SH-SY5Y (cell line): ENCODE data around the gene ZNF644.

Experiments
- GATA2 ChIP-seq: IDR thresholded peaks from 2 replicates; pipeline ENCODE4 v1.6.1; 2011; ENCODE audit warnings: mild to moderate bottlenecking, low read depth, low read length
- GATA3 ChIP-seq: IDR thresholded peaks from 2 replicates; pipeline ENCODE4 v1.6.1; 2011; ENCODE audit warnings: low read depth, mild to moderate bottlenecking, low read length, moderate library complexity

Gene ZNF644

DNA sequence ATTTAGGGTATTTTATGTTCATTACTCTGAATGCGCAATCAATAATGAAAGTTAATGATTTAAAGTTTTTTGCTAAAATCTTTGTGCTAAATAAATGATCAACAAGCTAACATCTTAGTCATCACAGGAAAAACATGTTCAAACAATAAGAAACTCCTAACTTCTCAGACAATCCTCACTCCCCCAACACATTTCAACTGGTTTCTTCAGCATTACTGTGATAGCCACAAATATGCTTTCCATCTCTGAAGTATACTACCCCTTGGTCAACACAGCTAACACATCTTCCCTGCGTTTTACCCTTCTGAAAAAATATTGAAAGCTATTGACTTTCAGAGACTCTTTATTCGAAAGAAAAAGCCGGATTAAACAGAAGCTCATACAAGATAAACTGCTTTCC, 85.8 kb downstream of the ZNF644 start:
- no peak for TF ChIP-seq GATA3
- no peak for TF ChIP-seq GATA2

GRCh38 chr1:90926971-90927370, 94.9 kb downstream of the ZNF644 start:
- TF ChIP-seq GATA3 (no peak), GATA2 (no peak)

GRCh38 chr1:90925928-90926869, 95.6 kb downstream of the ZNF644 start:
- no peak for TF ChIP-seq GATA2
- no peak for TF ChIP-seq GATA3

DNA sequence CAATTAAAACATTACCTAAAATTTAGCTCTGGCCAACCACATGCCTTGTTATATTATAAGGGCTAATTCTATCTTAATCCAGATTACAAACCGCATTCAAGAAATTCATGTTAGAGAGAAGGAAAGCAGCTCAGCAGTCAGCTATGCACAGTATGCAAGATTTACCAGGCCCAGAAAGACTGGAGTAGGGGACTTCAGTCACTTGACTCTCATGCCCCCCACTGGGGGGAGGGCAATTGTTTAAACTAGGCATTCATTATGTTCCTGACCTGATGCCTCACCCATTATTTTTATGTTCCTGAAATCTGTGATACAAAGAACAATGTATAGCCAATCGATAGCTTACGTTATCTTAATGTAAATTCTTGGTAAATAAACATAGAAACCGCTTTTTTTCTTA, 96.9 kb downstream of the ZNF644 start:
- no peak for TF ChIP-seq GATA2
- TF ChIP-seq GATA3: no peak

GRCh38 chr1:90922996-90923395, 98.8 kb downstream of the ZNF644 start:
- TF ChIP-seq GATA3: no peak
- no peak for TF ChIP-seq GATA2

DNA sequence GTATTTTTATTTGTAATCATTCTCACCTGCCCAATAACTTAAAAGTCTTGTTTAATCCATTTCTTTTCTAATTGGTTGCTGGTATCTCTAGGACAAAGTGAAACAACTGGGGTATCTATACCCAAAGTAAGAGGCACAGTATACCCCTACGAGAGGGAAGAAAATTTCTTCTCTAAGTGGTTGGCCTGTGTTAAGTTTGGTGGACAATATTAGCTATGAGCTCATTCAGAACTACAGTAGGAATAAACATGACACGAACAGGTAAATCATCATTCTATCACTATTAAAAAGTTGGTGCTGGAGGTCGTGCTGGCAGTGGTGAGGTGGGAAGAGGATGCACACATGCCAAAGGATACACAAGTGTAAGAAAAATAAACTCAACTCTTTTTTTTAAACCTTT, 99.6 kb downstream of the ZNF644 start:
- TF ChIP-seq GATA2: no peak
- TF ChIP-seq GATA3: no peak

DNA sequence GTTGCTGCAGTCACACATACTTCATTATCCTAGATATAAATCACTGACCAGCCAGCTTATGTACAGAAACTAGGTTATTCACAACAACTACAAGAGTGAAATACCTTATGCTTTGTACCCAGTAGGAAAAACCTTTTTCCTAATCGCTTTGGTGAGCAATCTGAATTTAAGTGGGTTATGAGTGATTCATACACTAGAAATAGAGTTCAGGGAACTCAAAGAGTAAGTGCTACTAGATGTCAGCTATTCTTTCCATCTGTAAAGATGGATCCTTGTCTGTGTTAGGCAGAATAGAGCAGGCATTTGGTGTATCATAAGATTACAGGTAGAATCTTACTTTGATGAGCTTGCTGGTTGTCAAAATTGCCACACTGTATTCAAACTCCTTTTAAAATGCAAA, 101.9 kb downstream of the ZNF644 start:
- TF ChIP-seq GATA3: no peak
- no peak for TF ChIP-seq GATA2

GRCh38 chr1:90919190-90919719, 102.6 kb downstream of the ZNF644 start:
- TF ChIP-seq GATA3 (no peak), GATA2 (no peak)

DNA sequence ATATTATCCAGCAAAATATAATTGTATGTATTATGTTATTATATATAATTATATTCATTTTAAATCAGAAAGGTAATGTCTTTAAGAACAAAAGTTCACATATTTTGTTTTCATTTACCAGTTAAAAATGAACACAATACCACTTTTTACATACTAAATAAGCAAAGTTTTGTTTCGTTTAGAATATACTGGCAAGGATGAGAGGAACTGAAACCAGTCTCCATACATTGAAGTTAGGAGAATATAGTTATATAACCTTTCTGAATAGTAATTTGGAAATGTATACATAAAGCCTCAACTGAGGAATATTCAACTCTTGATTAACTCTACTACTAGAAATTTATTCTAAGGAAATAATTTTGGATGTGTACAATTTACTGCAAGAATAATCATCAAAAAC, 110.5 kb downstream of the ZNF644 start:
- TF ChIP-seq GATA3 (no peak), GATA2 (no peak)

GRCh38 chr1:90902672-90903071, 119.2 kb downstream of the ZNF644 start:
- no peak for TF ChIP-seq GATA2
- TF ChIP-seq GATA3: no peak

GRCh38 chr1:90899263-90899662, 122.6 kb downstream of the ZNF644 start:
- TF ChIP-seq GATA2 (no peak), GATA3 (no peak)

DNA sequence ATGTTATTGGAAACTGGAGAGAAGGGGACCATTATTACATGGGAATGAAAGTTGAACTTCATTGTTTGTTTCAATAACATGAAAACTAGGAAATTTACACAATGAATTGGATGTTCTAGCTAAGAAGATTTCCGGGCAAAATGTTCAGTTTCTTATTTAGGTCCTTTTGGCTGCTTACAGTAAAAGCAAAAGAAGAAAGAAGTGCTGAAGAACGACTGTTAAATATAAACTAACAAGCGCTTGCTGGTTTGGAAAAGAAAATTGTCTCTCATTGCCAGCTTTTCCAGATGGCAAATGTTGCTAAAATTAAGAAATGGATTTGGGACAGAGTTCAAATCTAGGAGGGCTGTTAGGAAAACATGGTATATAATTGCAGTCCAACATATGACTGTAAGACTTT, 139.6 kb downstream of the ZNF644 start:
- TF ChIP-seq GATA2 (no peak), GATA3 (no peak)

DNA sequence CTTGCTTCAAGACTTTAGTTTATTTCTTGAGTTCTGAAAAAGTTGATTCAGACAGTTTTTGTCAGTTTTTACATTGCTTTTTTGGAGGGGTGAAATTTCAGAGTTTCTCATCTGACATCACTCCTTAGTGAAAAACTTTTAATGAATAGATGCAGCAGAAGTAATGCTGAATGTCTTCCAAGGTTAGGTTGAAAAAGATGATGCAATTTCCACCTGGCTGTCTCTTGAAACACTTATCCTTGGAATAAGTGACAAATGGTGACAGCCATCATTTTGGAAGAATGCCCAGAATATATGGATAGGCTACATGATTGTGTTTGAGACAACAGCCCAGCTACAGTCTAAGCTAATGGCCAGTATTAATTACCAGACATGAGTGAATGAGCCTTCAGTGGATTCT, 140.8 kb downstream of the ZNF644 start:
- TF ChIP-seq GATA2 (no peak), GATA3 (no peak)

GRCh38 chr1:90879281-90879680, 142.6 kb downstream of the ZNF644 start:
- TF ChIP-seq GATA2 (no peak), GATA3 (no peak)

DNA sequence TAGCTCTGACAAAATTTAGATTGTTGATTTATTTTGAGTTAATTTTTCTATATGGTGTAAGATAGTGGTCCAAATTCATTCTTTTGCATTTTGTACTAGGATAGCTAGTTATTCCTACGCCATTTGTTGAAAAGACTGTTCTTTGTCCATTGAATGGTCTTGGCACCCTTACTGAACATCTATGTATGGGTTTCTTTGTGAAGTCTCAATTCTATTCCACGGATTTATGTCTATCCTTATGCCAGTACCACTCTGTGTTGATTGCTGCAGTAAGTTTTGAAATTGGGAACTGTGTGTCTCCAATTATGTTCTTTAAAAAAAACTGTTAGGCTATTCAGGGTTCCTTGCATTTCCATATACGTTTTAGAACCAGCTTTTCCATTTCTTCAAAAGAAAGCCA, 145.7 kb downstream of the ZNF644 start:
- TF ChIP-seq GATA2 (no peak), GATA3 (no peak)
